Heart left ventricle (tissue), 16 donors: ENCODE results near the gene C1QTNF12. TPM values are rescaled to one million over a fixed set of nuclear protein-coding genes. Genes with fewer than 3 reads are reported as not detected.

Source experiments
- ATAC-seq, 4 donors: fragments of 200-7000 bp; cut with Tn5 transposase; one replicate each; pipeline ENCODE4 v1.9.1; 2020 to 2022; ENCODE audit warnings: moderate library complexity in 4 of 4, mild to moderate bottlenecking in 3 of 4, moderate number of reproducible peaks in 1 of 4
- DNase-seq, 5 donors: peaks; one replicate each; pipeline ENCODE4 v3.0.0-alpha.2; 2020
- H3K27ac ChIP-seq, 12 donors: fragments of 200-600 bp; sonication (generic) in 4 of 12; one replicate each; pipeline versions ENCODE4 v1.5.0 to v1.8.0; 2016 to 2022; ENCODE audit warnings: mild to moderate bottlenecking in 2 of 12
- H3K27me3 ChIP-seq, 9 donors: fragments of 200-600 bp; sonication (generic) in 2 of 9; one replicate each; pipeline versions ENCODE4 v1.5.1 to v1.8.0; 2016 to 2022; ENCODE audit warnings: mild to moderate bottlenecking in 3 of 9
- H3K36me3 ChIP-seq, 9 donors: fragments of 200-600 bp; sonication (generic) in 2 of 9; one replicate each; pipeline versions ENCODE4 v1.5.0 to v1.8.0; 2018 to 2022; ENCODE audit warnings: mild to moderate bottlenecking in 2 of 9
- H3K4me1 ChIP-seq, 12 donors: fragments of 200-600 bp; sonication (generic) in 4 of 12; one replicate each; pipeline versions ENCODE4 v1.5.0 to v1.8.0; 2016 to 2022; ENCODE audit warnings: mild to moderate bottlenecking in 3 of 12
- H3K4me3 ChIP-seq, 12 donors: fragments of 200-600 bp; sonication (generic) in 4 of 12; one replicate each; pipeline versions ENCODE4 v1.5.0 to v1.8.0; 2017 to 2022; ENCODE audit warnings: mild to moderate bottlenecking in 9 of 12, moderate library complexity in 4 of 12
- H3K9me3 ChIP-seq, 12 donors: fragments of 200-600 bp; sonication (generic) in 4 of 12; one replicate each; pipeline versions ENCODE4 v1.5.0 to v1.8.0; 2016 to 2022; ENCODE audit warnings: mild to moderate bottlenecking in 1 of 12
- POLR2A ChIP-seq, 2 donors: fragments of 450-650 bp; IDR thresholded peaks; one replicate each; pipeline ENCODE4 v1.6.1; 2017; ENCODE audit warnings: antibody characterized with exemption in 2 of 2, mild to moderate bottlenecking in 2 of 2, moderate library complexity in 2 of 2
- WGBS, 4 donors: extraction: QIAGEN DNeasy Blood & Tissue Kit in 2 of 4; methylation state at CpG; one replicate each; pipeline versions ENCODE4 v1.1.5 to v1.1.7; 2013 to 2018; 5-methylcytosine and 5-hydroxymethylcytosine counted together
- intact Hi-C, 10 donors: fragments of 100-400 bp; cut with DNase I; formaldehyde crosslinking; loops; one replicate each; pipeline versions ENCODE4 v1.11.1 to v1.14.2; 2022
- polyA plus RNA-seq, 2 donors: library from polyadenylated mRNA; stranded (reverse); fragments of 200-250 nt; gene quantifications; one replicate each; pipeline ENCODE4 v1.2.3, GENCODE V29; 2013
- total RNA-seq, 9 donors: library from RNA; depleted of rRNA in 2 of 9; stranded (reverse); fragments of >200 nt in 2 of 9; fragmentation: NEBNext Ultra II Directional in 3 of 9; extraction: Animal tissue kit (Norgen Biotek cat#: 25700) in 3 of 9; gene quantifications; one replicate each; pipeline versions ENCODE4 v1.1.0 to v1.2.4, GENCODE V29; 2016 to 2023
- TF ChIP-seq, protein P1 (sequence below), 12 donors: fragments of 200-600 bp; sonication (generic) in 4 of 12; IDR thresholded peaks; one replicate each; pipeline versions ENCODE4 v1.5.0 to v1.8.0; 2018 to 2022; ENCODE audit warnings: antibody characterized with exemption in 12 of 12, mild to moderate bottlenecking in 5 of 12
- donor health status: ischemic (EF 13 %, LVEDD 7.1; RV severe dilation, severe dysfunction).
- donor health status: healthy with polysubstance abuse.
- donor health status: DM: no; HTN: yes; CAD: no.
- donor health status: DM: no; HTN: no; CAD: no.
- donor health status: ischemic (EF 25% LVEDD 6.9; RV normal size, moderate dysfunction).
- donor health status: ischemic (EF 25% LVEDD 5.7; RV mildly dilated, moderate dysfunction).
- donor health status: healthy.
- donor health status: DM: yes; HTN: yes; CAD: no.
- donor health status: ischemic (EF 35%, LVEDD 5.7; RV mildly dilated, moderate dysfunction).
- donor health status: nonischemic (EF 11% LVEDD 7.7; RV severe dilation, severe dysfunction).
- donor health status: DM: yes; HTN: yes; CAD: no.
- donor health status: PGD.
- donor health status: ischemic (EF 29% LVEDD 5.4; RV normal size, mild dysfunction).
- donor health status: nonischemic (EF 23%, LVEDD 6.1; RV moderate dilation, normal function).

The C1QTNF12 gene
- total and polyA plus RNA-seq, 11 donors: 0.72 to 3.5 (median 0.85) TPM; not detected in 2

DNA sequence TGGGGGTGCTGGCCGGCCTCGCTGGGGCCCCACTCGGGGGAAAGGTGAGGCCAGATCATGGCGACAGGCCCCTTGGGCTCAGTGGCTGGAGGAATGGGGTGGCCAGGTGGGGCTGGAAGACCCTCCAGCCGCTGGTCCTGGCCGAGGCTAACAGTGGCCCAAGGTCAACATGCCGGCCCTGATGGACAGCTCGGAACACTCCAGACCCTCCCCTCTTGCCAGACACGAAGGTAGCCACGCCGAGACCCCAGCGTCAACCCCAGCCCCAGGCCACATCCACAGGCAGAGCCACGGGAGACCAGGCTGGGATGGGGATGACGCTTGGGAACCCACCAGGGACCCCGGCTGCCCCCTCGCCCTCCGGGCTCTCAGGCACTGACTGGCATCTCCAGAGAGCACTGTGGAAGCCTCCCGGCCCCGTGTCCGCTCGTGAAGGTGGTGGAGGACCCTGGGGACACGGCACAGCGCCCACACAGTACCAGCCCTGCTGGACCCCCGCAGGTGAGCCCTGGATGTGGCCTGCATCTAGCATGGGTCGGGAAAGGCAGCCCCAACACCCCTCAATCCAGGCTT, 905 bp upstream of the C1QTNF12 start:
- ATAC-seq (no peak), DNase-seq (no peak)
- no peak overlapping the region for H3K27ac ChIP-seq
- intact Hi-C loops: loop anchor here in 1 of 10 donors (5.0 kb wide), 1 partner anchor 125 kb away; no protein-coding TSS in a partner anchor
- H3K36me3 ChIP-seq: peaks cover 0 to 6% (median 2%) of the 10 kb centered on the region in 9 donors
- H3K27me3 ChIP-seq: peaks cover 6 to 34% (median 18%) of the 10 kb centered on the region in 9 donors
- H3K4me3 ChIP-seq: no peak overlapping the region
- TF ChIP-seq POLR2A (IDR thresholded peaks at IDR 0.05): no peak
- TF ChIP-seq, protein P1, sequence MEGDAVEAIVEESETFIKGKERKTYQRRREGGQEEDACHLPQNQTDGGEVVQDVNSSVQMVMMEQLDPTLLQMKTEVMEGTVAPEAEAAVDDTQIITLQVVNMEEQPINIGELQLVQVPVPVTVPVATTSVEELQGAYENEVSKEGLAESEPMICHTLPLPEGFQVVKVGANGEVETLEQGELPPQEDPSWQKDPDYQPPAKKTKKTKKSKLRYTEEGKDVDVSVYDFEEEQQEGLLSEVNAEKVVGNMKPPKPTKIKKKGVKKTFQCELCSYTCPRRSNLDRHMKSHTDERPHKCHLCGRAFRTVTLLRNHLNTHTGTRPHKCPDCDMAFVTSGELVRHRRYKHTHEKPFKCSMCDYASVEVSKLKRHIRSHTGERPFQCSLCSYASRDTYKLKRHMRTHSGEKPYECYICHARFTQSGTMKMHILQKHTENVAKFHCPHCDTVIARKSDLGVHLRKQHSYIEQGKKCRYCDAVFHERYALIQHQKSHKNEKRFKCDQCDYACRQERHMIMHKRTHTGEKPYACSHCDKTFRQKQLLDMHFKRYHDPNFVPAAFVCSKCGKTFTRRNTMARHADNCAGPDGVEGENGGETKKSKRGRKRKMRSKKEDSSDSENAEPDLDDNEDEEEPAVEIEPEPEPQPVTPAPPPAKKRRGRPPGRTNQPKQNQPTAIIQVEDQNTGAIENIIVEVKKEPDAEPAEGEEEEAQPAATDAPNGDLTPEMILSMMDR (IDR thresholded peaks at IDR 0.05): no peak
- H3K4me1 ChIP-seq: peaks cover 0 to 27% (median 0%) of the 10 kb centered on the region in 12 donors
- WGBS, 4 donors: 66 to 73% (median 69%) methylated on average over 10 to 25 of the region's 25 CpGs
- no peaks in the 10 kb centered on the region for H3K9me3 ChIP-seq

DNA sequence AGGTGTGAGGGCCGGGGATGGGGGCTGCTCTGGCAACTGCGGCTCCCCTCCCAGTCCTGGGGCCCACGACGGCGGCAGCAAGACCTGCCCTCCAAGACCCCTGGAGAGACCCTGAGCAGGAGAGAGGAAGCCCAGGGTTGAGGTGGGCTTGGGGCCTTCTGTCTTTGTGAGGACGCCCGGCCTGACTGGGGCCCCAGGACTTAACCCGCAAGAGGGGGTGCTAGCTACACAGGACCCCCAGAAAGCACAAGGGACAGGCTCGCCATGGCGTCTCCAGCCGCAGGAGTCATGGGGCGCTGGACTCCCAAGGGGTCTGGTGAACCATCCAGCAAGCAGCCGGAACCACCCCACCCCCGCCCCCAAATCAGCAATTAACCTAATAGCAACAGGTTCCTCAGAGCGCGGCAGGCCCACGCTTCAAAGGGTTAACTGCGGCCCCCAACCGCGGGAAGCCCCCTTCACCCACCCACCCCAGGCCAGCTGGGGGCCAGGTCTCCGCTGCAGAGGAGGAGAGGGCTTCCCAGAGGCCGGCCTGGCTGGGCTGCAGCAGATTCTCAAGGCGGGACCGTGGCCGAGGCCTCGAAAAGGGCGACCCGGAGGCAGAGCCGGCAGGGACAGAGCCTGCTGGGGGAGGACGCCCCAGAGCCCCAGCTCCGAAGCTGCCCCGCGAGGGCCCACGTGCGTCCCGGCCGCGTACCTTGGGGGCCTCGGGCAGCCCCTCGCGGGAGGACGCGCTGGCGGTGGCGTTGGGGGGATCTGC, 525 bp downstream of the C1QTNF12 start:
- no peaks in the 10 kb centered on the region for H3K9me3 ChIP-seq
- no peak for DNase-seq
- WGBS, 4 donors: 31 to 46% (median 35%) methylated on average over 21 to 45 of the region's 45 CpGs
- no peak for TF ChIP-seq POLR2A (IDR thresholded peaks at IDR 0.05)
- TF ChIP-seq, protein P1 (IDR thresholded peaks at IDR 0.05): no peak
- intact Hi-C loops: loop anchor here in 2 of 10 donors (2.0 to 5.0 kb wide), 2 partner anchors 121 to 124 kb away; no protein-coding TSS in a partner anchor
- no peak overlapping the region for H3K27ac ChIP-seq
- H3K27me3 ChIP-seq: peaks cover 6 to 44% (median 18%) of the 10 kb centered on the region in 9 donors
- ATAC-seq: no peak
- H3K4me3 ChIP-seq: no peak overlapping the region
- no peaks in the 10 kb centered on the region for H3K36me3 ChIP-seq
- H3K4me1 ChIP-seq: peaks cover 0 to 27% (median 0%) of the 10 kb centered on the region in 12 donors

DNA sequence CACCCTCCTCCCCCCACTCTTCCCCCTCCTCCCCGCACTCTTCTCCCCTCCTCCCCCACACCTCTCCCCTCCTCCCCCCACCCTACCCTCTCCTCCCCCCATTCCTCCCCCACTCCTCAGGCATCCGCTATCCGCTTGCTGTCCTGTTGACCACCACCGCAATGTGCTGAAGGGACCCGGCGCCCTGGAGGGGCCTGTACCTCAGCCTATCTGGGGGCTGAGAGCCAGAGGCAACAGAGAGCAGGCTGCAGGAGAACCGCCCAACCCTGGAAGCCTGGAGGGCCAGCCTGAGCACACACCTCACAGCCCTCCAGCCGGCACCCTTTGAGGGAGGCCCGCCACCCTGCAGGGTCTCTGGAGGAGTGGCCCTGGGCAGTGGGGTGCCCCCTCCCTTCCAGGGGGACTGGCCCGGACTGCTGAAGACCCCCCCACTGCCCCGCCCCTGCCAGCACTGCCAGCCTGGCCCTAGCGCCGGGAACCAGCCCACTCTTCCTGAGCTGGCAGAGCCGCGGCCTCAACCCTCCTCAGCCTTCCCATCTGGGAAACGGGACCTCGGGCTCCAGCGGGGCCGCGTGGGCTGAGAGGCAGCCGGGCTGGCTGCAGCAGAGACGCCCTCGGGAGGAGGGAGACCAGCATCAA, 1.2 kb downstream of the C1QTNF12 start:
- intact Hi-C loops: loop anchor here in 2 of 10 donors (2.0 to 5.0 kb wide), 2 partner anchors 120 to 123 kb away; no protein-coding TSS in a partner anchor
- H3K4me3 ChIP-seq: no peak overlapping the region
- DNase-seq: no peak
- H3K27me3 ChIP-seq: peaks cover 6 to 49% (median 18%) of the 10 kb centered on the region in 9 donors
- no peak for ATAC-seq
- WGBS, 4 donors: 66 to 78% (median 72%) methylated on average over 8 to 22 of the region's 23 CpGs
- H3K36me3 ChIP-seq: no peaks in the 10 kb centered on the region
- H3K4me1 ChIP-seq: peaks cover 0 to 27% (median 0%) of the 10 kb centered on the region in 12 donors
- no peak overlapping the region for H3K27ac ChIP-seq
- TF ChIP-seq, protein P1 (IDR thresholded peaks at IDR 0.05): no peak
- no peak for TF ChIP-seq POLR2A (IDR thresholded peaks at IDR 0.05)
- H3K9me3 ChIP-seq: no peaks in the 10 kb centered on the region
